Measurements from ENCODE around the gene RIT2.

GRCh38 chr18:43010611-43011010 lies 104.9 kb downstream of the RIT2 start:
- TF ChIP-seq, protein P1, sequence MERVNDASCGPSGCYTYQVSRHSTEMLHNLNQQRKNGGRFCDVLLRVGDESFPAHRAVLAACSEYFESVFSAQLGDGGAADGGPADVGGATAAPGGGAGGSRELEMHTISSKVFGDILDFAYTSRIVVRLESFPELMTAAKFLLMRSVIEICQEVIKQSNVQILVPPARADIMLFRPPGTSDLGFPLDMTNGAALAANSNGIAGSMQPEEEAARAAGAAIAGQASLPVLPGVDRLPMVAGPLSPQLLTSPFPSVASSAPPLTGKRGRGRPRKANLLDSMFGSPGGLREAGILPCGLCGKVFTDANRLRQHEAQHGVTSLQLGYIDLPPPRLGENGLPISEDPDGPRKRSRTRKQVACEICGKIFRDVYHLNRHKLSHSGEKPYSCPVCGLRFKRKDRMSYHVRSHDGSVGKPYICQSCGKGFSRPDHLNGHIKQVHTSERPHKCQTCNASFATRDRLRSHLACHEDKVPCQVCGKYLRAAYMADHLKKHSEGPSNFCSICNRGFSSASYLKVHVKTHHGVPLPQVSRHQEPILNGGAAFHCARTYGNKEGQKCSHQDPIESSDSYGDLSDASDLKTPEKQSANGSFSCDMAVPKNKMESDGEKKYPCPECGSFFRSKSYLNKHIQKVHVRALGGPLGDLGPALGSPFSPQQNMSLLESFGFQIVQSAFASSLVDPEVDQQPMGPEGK (CRISPR knock-in tag; IDR thresholded peaks at IDR 0.05; ENCODE audit: borderline replicate concordance): no peak
- TF ChIP-seq CSRNP3 (CRISPR knock-in tag; IDR thresholded peaks at IDR 0.05): no peak
- TF ChIP-seq PPARA (CRISPR knock-in tag; IDR thresholded peaks at IDR 0.05; ENCODE audit: borderline replicate concordance): no peak
- no peak for TF ChIP-seq TOX (CRISPR knock-in tag; IDR thresholded peaks at IDR 0.05; ENCODE audit: borderline replicate concordance)
- TF ChIP-seq ZNF70 (CRISPR knock-in tag; IDR thresholded peaks at IDR 0.05): no peak
- no peak for TF ChIP-seq ARNTL (CRISPR knock-in tag; IDR thresholded peaks at IDR 0.05; ENCODE audit: borderline replicate concordance, low read depth)

Data from SK-N-SH treated with all-trans-retinoic acid at 6 μM for 48 hours (cell line).